ENCODE measurements around the gene LRP2BP.
A peak's percentile ranks its signal among the peaks of the same experiment; 100 is the strongest.
"Not testable (repeated sequence)": the region's sequence is repeated elsewhere in the genome, so short reads cannot be mapped to it uniquely, and the experiment has no call there.

LRP2BP gene

GRCh38 chr4:185339941-185340340 is 55.8 kb downstream of the LRP2BP start:
- no peaks in the 10 kb centered on the region for H3K27me3 Mint-ChIP-seq (ENCODE audit: low read depth)

GRCh38 chr4:185335579-185335978 is 60.1 kb downstream of the LRP2BP start:
- peaks cover 25% of the 10 kb centered on the region for H3K36me3 Mint-ChIP-seq (ENCODE audit: low read depth)
- H3K27ac Mint-ChIP-seq: no peak overlapping the region
- no peak overlapping the region for H3K4me3 Mint-ChIP-seq
- H3K9me3 Mint-ChIP-seq: no peaks in the 10 kb centered on the region
- H3K27me3 Mint-ChIP-seq (ENCODE audit: low read depth): no peaks in the 10 kb centered on the region
- peaks cover 14% of the 10 kb centered on the region for H3K4me1 Mint-ChIP-seq (ENCODE audit: low read depth)

More at GRCh38 chr4:185339941-185340340, 55.8 kb downstream of the LRP2BP start:
- Mint-ChIP-seq H3K4me3 (no peak overlapping the region), H3K27ac (no peak overlapping the region), H3K4me1 (ENCODE audit: low read depth) (peaks cover 33% of the 10 kb centered on the region), H3K36me3 (ENCODE audit: low read depth) (peaks cover 27% of the 10 kb centered on the region), H3K9me3 (no peaks in the 10 kb centered on the region)

DNA sequence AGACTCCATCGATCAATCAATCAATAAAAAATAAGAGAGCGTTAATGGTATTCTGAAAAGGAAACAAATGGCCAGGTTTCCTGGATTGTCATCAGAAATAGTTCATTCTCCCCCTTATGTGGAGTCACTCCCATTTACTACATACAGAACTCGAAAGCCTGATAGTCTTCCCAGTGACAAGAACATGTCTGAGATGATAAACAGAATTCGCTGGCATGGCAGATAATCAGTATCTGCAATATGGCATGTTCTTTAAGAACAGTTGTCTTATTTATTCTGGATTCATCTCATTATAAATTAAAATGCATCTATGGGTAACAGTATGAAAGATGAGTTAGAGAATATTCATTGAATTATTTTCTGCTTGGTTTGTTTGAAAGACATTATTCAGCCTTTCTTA is 61.4 kb downstream of the LRP2BP start:
- H3K27ac Mint-ChIP-seq: no peak overlapping the region
- peaks cover 4% of the 10 kb centered on the region for H3K4me1 Mint-ChIP-seq (ENCODE audit: low read depth)
- H3K27me3 Mint-ChIP-seq (ENCODE audit: low read depth): no peaks in the 10 kb centered on the region
- H3K36me3 Mint-ChIP-seq (ENCODE audit: low read depth): peaks cover 25% of the 10 kb centered on the region
- H3K4me3 Mint-ChIP-seq: no peak overlapping the region
- H3K9me3 Mint-ChIP-seq: no peaks in the 10 kb centered on the region

DNA sequence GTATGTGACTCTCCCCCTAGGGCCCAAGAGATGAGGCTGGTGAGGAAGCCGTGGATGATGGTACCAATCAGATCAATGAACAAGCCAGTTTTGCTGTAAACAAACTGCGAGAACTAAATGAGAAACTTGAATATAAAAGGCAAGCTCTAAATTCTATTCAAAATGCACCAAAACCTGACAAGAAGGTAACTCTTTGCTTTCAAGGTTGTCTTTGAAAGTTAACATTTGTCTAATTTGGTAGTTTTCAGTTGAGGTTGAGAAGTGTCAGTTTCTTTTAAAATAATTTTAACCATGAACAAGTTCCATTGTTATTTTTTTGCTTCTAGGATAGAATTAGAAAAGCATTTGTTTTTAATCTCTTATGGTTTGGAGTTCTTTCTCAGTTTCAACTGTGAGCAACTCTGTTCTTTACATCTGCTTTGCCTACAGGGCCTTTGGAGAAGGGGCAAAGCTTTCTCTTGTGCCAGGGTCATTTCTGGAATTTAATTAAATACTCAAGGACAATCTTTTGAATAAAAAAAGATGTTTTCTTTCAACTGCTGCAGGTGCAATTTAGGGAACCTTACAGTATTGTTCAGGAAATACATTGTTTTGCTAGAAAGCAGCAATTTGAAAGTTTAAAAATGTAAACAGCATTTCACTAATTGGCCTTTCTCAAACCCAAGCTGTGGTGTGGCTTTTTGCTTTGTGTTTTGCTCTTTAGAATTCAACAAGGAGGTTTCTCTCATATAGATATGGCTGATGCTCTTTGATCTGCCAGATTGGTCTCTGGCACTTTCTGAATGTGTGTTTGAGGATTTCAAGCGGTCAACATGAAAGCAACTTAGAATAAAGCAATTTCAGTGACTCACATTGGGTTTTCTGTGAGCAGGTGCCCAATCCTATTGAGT is 62.9 kb downstream of the LRP2BP start:
- no peak overlapping the region for H3K27ac Mint-ChIP-seq
- H3K27me3 Mint-ChIP-seq (ENCODE audit: low read depth): no peaks in the 10 kb centered on the region

GRCh38 chr4:185329879-185330510 is 65.7 kb downstream of the LRP2BP start:
- not testable (repeated sequence) for H3K4me3 Mint-ChIP-seq; H3K9me3 Mint-ChIP-seq; H3K27me3 Mint-ChIP-seq (ENCODE audit: low read depth); H3K27ac Mint-ChIP-seq; H3K4me1 Mint-ChIP-seq (ENCODE audit: low read depth)
- H3K36me3 Mint-ChIP-seq (ENCODE audit: low read depth): peaks cover 17% of the 10 kb centered on the region

More for the DNA sequence above, 62.9 kb downstream of the LRP2BP start:
- Mint-ChIP-seq H3K36me3 (ENCODE audit: low read depth) (peaks cover 25% of the 10 kb centered on the region), H3K9me3 (no peaks in the 10 kb centered on the region), H3K4me1 (ENCODE audit: low read depth) (peaks cover 4% of the 10 kb centered on the region), H3K4me3 (no peak overlapping the region)

DNA sequence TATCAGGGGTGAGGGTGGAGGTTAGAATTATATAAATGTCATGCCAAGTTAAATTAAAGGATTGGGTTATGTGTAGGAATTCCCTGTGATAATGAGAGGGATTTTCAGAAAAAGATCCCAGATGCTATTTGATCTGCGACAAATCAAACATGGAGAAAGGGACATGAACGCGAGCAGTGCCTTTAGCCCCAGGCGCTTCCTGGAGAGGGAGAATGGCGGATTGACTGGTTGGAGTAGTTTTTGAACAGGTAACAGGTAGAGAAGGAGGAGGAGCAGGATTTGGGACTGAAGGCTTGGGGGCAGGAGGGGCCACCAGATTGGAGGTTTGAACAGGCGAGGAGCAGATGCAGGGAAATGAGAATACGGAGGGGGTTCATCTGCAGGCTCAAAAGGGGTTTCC is 67.1 kb downstream of the LRP2BP start:
- H3K27me3 Mint-ChIP-seq (ENCODE audit: low read depth): no peaks in the 10 kb centered on the region
- peaks cover 17% of the 10 kb centered on the region for H3K36me3 Mint-ChIP-seq (ENCODE audit: low read depth)
- H3K4me3 Mint-ChIP-seq: no peak overlapping the region
- peaks cover 4% of the 10 kb centered on the region for H3K4me1 Mint-ChIP-seq (ENCODE audit: low read depth)
- no peak overlapping the region for H3K27ac Mint-ChIP-seq
- H3K9me3 Mint-ChIP-seq: no peaks in the 10 kb centered on the region

- not testable (repeated sequence) for H3K27ac Mint-ChIP-seq; H3K4me1 Mint-ChIP-seq (ENCODE audit: low read depth); H3K27me3 Mint-ChIP-seq (ENCODE audit: low read depth); H3K4me3 Mint-ChIP-seq; H3K9me3 Mint-ChIP-seq
- H3K36me3 Mint-ChIP-seq (ENCODE audit: low read depth): peaks cover 18% of the 10 kb centered on the region
Measured at GRCh38 chr4:185325721-185326120, 70.0 kb downstream of the LRP2BP start.

GRCh38 chr4:185324361-185324760 is 71.4 kb downstream of the LRP2BP start:
- not testable (repeated sequence) for H3K4me1 Mint-ChIP-seq (ENCODE audit: low read depth); H3K27me3 Mint-ChIP-seq (ENCODE audit: low read depth); H3K27ac Mint-ChIP-seq; H3K9me3 Mint-ChIP-seq; H3K4me3 Mint-ChIP-seq
- peaks cover 20% of the 10 kb centered on the region for H3K36me3 Mint-ChIP-seq (ENCODE audit: low read depth)

DNA sequence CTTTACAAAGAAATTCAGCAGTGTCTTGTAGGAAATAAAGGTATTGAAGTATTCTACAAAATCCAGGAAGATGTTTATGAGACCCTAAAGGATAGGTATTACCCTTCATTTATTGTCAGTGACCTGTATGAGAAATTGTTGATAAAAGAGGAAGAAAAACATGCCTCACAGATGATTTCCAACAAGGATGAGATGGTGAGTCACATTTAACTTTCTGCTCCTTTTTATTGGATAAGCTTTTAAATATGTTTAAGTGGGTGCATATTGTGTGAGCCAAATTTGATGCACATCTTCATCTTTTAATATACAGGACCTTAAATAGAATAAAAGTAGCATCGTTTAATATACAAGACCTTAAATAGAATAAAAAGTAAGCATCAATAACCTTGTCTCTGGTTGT is 72.1 kb downstream of the LRP2BP start:
- H3K36me3 Mint-ChIP-seq (ENCODE audit: low read depth): peaks cover 20% of the 10 kb centered on the region
- no peak overlapping the region for H3K27ac Mint-ChIP-seq
- H3K27me3 Mint-ChIP-seq (ENCODE audit: low read depth): no peaks in the 10 kb centered on the region
- H3K4me3 Mint-ChIP-seq: no peak overlapping the region
- peaks cover 6% of the 10 kb centered on the region for H3K4me1 Mint-ChIP-seq (ENCODE audit: low read depth)
- H3K9me3 Mint-ChIP-seq: peaks cover 6% of the 10 kb centered on the region

GRCh38 chr4:185322803-185323202 is 72.9 kb downstream of the LRP2BP start:
- peaks cover 10% of the 10 kb centered on the region for H3K4me1 Mint-ChIP-seq (ENCODE audit: low read depth)
- no peak overlapping the region for H3K27ac Mint-ChIP-seq
- H3K4me3 Mint-ChIP-seq: no peak overlapping the region
- peaks cover 19% of the 10 kb centered on the region for H3K36me3 Mint-ChIP-seq (ENCODE audit: low read depth)
- peaks cover 6% of the 10 kb centered on the region for H3K9me3 Mint-ChIP-seq
- H3K27me3 Mint-ChIP-seq (ENCODE audit: low read depth): no peaks in the 10 kb centered on the region

DNA sequence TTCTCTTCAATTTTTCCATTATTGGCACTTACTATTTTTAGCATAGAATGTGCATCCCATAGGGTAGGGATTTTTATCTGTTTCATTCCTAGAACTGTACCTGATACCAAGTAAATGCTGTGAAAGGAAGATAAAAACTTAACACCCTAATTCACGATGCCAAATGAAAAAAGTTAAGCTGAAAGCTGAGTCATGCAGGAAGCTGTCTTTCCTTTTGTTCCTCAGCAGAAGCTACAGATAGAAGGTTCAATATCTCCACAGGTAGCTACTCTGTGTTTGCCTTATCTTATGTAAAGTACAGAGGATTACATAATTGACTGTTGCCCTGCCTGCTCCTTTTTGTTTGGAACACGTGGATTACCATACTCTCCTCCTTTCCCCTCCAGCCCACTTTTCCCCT is 77.0 kb downstream of the LRP2BP start:
- peak overlapping the region; percentile 30 for H3K4me3 Mint-ChIP-seq
- peaks cover 14% of the 10 kb centered on the region for H3K4me1 Mint-ChIP-seq (ENCODE audit: low read depth)
- no peaks in the 10 kb centered on the region for H3K27me3 Mint-ChIP-seq (ENCODE audit: low read depth)
- peaks cover 41% of the 10 kb centered on the region for H3K36me3 Mint-ChIP-seq (ENCODE audit: low read depth)
- H3K27ac Mint-ChIP-seq: peak overlapping the region; percentile 52
- peaks cover 12% of the 10 kb centered on the region for H3K9me3 Mint-ChIP-seq

GRCh38 chr4:185317880-185318279 is 77.8 kb downstream of the LRP2BP start:
- Mint-ChIP-seq H3K36me3 (ENCODE audit: low read depth) (peaks cover 47% of the 10 kb centered on the region), H3K4me1 (ENCODE audit: low read depth) (peaks cover 14% of the 10 kb centered on the region), H3K27ac (no peak overlapping the region), H3K27me3 (ENCODE audit: low read depth) (no peaks in the 10 kb centered on the region), H3K4me3 (no peak overlapping the region), H3K9me3 (peaks cover 12% of the 10 kb centered on the region)

DNA sequence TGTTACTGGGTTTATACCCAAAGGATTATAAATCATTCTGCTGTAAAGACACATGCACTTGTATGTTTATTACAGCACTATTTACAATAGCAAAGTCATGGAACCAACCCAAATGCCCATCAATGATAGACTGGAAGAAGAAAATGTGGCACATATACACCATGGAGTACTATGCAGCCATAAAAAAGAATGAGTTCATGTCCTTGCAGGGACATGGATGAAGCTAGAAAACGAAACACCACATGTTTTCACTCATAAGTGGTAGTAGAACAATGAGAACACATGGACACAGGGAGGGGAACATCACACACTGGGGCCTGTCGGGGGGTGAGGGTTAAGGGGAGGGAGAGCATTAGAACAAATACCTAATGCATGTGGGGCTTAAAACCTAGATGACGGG is 78.3 kb downstream of the LRP2BP start:
- H3K4me1 Mint-ChIP-seq (ENCODE audit: low read depth): peaks cover 14% of the 10 kb centered on the region
- not testable (repeated sequence) for H3K27me3 Mint-ChIP-seq (ENCODE audit: low read depth); H3K4me3 Mint-ChIP-seq
- peaks cover 50% of the 10 kb centered on the region for H3K36me3 Mint-ChIP-seq (ENCODE audit: low read depth)
- peak overlapping the region; percentile 26 for H3K27ac Mint-ChIP-seq
- peaks cover 12% of the 10 kb centered on the region for H3K9me3 Mint-ChIP-seq

Measured in T-helper 1 cell treated with Interleukin-12 subunit alpha and Interleukin-12 subunit beta and Interleukin-4 antibody, amounts not matched to agents 30 μg/mL and 1 μg/mL, for 36 hours (primary cell).